CD4-positive, alpha-beta T cell treated with Interleukin-17A for 1 hour (primary cell): ENCODE data around the gene PGAM1.
"Not testable (repeated sequence)": the region's sequence is repeated elsewhere in the genome, so short reads cannot be mapped to it uniquely, and the experiment has no call there.

Source experiments
- DNase-seq: peaks from one replicate; pipeline ENCODE4 v3.0.0-alpha.2; 2020

PGAM1 gene

DNA sequence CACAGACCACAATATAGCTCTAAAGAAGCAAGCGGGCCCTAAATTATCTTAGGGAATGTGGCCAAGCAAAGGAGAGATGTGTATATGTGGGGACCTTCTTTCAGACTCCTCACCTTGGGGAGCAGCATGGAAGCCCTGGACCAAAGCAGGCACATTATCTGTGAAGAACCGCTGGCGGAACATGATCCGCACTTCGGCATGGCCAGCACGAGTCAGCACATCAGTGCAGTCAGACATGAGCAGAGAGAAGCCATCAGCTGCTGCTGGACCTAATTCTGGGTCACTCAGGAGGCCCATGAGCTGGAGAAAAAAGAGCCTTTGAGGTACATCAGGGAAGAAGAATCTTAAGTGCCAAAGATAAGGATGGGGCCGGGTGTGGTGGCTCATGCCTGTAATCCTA, 33.9 kb downstream of the PGAM1 start:
- no peak for DNase-seq

- DNase-seq, result no peak
These were observed 36.3 kb downstream of the PGAM1 start for GRCh38 chr10:97462309-97462708.

DNA sequence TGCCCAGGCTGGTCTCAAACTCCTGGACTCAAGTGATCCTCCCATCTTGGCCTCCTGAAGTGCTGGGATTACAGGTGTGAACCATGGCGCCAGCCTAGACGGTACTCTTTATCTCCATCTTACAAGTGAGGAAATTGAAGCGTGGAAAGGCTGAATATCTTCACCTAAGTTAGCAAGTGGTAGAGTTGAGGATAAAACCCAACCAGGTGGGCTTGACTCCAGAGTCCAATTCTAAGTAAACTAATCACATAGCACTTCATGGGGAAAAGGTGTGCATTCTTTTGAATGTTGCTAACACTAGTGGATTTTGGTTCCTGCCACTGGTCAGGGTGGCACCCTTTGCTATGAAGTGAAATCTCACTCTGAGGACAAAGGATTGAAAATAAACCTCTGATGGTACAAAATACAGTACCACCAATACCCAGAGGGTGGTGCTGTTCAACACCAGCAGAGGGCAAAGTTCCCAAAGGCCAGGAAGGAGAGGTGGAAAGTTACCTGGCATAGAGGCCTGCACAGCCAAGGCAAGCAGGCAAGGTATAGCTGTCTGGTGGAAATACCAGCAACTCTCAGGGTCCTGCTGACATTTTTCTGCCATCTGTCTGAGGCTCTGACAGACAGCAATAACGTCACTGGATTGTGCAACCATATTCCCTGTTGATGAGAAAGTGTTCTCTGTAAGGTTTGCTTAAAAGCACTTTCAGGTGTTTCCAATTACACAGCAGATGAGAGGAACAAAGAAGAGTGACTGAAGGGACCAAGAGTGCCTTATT, 37.6 kb downstream of the PGAM1 start:
- peak; percentile 58 for DNase-seq

- DNase-seq, result no peak
These were observed 38.2 kb downstream of the PGAM1 start for GRCh38 chr10:97464226-97464625.

DNA sequence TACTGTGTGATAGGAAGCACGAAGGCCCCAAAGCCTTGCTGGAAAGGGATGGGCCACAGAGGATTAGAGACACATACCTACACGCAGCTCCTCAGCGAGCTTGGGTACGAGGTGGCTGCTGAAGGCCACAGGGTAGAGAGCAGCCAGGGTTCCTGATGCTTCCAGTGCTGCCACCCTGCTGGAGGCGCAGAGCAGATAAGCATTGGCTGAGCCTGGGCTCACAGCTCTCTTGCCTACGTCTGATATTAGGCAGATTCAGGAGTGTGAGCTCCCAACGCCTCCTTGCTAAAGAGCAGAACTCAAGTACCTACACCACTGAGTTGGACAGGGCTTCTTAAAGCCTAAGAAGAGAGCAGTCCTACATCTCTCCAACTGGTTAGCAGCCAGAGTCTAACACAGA, 40.0 kb downstream of the PGAM1 start:
- DNase-seq, result no peak

GRCh38 chr10:97466755-97467154, 40.8 kb downstream of the PGAM1 start:
- DNase-seq, result no peak

- no peak for DNase-seq
These were observed 42.2 kb downstream of the PGAM1 start for GRCh38 chr10:97468162-97468561.

DNA sequence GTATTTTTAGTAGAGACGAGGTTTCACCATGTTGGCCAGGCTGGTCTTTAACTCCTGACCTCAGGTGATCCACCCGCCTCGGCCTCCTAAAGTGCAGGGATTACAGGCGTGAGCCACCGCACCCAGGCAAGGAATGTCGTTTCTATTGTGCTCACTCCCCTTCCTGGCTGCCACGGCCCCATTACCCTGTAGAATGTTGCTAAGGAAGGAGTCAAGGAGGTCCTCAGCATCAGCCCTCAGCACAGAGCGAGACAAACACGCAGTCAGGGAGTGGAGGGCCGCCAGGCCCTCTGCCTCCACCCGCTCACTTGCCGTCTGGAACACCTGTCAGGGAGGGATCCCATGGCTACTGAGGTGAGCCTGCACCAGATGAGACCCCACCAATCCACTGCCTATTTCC, 42.8 kb downstream of the PGAM1 start:
- not testable (repeated sequence) for DNase-seq

- no peak for DNase-seq
These were observed 48.9 kb downstream of the PGAM1 start for GRCh38 chr10:97474918-97475317.

DNA sequence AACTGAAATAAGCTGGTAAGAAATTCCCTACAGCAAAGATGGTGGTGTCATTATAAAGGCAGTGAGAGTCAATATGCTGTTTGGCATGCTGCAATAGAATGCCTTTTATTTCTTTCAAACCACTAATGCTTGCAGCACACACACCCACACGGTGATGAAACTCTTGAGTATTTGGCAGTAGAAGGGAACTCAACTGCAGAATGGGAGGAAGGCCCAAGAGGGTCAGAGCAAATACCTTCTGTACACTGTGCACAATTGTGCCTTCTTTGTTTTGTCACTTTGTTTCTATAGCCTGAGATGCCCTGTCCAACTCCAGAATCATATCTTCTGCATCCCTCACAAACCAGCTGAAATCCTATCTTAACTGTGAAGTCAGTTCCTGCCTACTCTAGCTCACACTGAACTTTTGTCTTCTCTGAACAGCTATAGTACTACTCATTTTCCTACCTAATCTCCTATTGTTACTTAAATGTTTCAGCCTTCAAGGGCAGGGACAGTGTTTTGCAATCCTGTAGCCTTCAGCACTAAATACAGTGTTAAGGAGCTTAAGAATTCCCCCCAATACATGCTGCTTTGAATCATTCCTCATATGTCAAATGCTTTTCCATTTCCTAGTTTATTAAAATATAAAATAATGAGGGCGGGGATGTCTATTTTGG, 50.1 kb downstream of the PGAM1 start:
- DNase-seq, result no peak

GRCh38 chr10:97479410-97479809, 53.4 kb downstream of the PGAM1 start:
- DNase-seq, result not testable (repeated sequence)

DNA sequence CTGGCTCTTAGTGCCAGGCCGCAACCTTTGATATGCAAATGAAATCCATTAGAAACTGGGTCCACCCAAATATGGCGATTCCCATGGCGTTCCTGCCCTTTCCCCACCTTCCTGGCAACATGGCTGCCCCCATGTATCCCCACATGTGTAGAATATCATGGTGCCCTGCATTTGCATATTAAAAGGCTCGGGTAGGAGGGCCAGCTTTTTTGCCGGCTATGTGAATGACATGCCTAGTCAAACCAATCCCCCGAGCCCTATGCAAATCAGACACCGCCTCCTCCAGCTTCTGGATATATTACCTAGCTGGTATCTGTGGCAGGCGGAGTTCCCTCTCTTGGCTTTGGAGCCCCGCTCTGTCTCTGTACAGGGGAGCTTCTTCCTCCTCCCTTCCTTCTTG, 53.9 kb downstream of the PGAM1 start:
- no peak for DNase-seq

- DNase-seq, result no peak
These were observed 55.1 kb downstream of the PGAM1 start for GRCh38 chr10:97481071-97481470.

- DNase-seq, result no peak
These were observed 56.4 kb downstream of the PGAM1 start for GRCh38 chr10:97482381-97482780.
